DMS53 (cell line): ENCODE measurements around the gene MCU.
A peak's percentile ranks its signal among the peaks of the same experiment; 100 is the strongest.
"Not testable (repeated sequence)": the region's sequence is repeated elsewhere in the genome, so short reads cannot be mapped to it uniquely, and the experiment has no call there.

Experiments used
- DNase-seq: peaks from one replicate; lab custom pipeline; 2025; lab: John Stamatoyannopoulos, UW

Gene MCU

DNA sequence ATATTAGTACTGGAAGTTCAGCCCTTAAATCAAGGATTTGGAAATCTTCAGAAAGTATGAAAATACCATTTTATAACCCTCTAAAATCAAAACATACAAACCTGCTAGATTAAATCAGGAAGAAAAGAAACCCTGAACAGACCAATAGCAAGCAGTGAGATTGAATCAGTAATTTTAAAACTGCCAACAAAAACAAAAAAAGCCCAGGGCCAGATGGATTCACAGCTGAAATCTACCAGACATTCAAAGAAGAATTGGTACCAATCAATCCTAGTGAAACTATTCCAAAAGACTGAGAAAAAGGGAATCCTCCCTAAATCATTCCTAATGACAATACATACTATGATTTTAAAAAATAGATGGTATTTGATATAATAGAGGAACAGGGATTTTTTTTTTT lies 70.1 kb downstream of the MCU start:
- DNase-seq, result no peak

DNA sequence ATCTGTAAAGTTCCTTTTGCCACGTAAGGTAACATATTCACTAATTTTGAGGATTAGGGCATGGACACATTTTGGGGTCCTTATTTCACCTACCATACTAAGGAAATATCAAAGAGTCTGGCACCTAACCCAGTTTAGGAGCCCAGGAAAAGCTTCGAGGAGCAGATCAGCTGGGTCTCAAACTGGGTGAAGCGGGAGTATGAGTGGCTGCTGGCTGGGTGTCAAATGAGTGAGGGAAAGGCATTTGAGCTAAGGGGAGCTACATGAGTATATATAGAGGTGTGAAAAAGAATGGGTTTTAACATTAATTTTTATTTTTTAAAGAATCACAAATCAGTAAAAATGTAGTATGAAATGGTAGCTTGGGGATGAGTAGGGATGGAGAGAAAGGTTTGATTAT lies 71.3 kb downstream of the MCU start:
- no peak for DNase-seq

DNA sequence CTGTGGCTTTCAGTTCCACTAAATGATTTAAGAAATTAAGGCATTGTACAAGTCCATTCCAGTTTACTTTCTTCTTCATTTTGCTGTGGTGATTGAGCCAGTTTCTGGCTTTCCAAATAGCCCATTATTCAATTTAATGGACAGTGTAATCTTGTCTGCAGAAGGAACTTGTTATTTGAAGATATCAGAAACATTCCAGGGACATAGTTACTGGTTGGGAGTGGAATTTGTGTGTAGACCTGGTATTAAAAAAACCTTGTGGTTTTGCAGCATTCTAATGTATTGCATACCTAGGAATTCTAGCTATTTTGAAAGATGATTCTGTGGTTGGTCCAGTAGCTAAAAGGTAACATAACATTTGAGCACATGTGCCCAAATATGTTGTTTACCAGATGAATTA lies 72.2 kb downstream of the MCU start:
- DNase-seq, result no peak

DNA sequence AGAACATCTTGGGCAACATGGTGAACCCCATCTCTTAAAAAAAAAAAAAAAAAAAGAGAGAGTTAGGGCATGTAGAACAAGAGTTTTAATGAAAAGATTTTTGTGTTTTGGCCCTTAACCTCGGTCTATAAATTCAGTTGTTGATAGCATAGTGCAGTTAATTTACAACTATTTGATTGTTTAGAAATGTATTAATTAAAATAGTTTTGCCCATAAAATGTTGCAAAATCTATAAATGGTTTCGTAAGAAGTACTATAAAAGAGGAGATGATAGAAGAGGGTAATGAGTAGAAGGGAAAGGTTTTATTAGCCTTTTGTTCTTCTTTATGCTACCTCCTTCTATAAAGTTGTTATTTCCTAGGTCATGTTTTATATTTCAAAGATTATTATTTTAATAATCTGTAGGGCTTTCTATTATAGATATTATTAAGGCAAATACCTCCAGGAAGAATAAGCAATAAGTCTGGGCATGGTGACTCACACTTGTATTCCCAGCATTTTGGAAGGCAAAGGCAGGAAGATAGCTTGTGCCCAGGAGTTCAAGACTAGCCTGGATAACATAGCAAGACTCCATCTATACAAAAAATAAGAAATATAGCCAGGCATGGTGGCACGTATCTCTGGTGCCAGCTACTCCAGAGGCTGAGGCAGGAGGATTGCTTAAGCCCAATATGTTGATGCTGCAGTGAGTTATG lies 73.3 kb downstream of the MCU start:
- DNase-seq, result no peak

DNA sequence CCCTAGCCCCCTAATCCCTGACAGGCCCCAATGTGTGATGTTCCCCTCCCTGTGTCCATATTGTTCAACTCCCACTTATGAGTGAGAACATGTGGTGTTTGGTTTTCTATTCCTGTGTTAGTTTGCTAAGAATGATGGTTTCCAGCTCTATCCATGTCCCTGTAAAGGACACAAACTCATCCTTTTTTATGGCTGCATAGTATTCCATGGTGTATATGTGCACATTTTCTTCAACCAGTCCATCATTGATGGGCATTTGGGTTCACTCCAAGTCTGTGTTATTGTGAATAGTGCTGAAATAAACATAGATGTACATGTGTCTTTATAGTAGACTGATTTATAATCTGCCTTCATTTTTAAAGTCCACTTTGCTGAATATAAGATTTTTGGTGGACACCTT lies 79.3 kb downstream of the MCU start:
- not testable (repeated sequence) for DNase-seq

DNA sequence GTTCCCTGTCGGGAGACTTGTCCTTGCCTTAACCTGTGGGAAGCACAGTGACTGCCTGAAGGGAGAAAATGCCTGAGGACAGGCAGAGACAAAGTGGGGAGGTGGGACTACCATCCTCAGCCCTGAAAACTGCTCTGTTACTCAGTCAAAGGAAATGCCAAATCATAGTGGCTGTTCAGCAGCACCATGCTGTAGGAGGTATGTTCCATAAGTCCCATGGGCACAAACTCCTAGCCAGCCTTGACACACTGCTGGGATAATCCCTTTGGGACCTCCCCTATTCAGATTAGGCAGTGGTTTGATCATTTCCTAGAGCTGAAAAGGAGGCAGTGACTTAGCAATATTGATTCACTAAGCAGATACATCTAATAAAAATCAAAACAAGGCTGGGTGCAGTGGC lies 80.1 kb downstream of the MCU start:
- no peak for DNase-seq

DNA sequence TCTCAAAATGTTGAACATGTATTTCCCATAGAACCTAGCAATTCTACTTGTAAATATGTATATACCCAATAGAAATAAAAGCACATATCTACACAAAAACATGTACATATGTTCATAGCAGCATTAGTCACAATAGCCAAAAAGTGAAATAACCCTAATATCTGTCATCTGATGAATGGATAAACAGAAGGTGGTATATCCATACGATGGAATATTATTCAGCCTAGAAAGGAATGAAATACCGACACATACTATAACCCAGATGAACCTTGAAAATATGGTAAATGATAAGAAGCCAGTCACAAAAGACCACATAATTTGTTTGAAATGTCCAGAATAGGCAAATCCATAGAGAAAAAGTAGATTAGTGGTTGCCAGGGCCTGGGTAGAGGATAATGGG lies 87.9 kb downstream of the MCU start:
- no peak for DNase-seq

DNA sequence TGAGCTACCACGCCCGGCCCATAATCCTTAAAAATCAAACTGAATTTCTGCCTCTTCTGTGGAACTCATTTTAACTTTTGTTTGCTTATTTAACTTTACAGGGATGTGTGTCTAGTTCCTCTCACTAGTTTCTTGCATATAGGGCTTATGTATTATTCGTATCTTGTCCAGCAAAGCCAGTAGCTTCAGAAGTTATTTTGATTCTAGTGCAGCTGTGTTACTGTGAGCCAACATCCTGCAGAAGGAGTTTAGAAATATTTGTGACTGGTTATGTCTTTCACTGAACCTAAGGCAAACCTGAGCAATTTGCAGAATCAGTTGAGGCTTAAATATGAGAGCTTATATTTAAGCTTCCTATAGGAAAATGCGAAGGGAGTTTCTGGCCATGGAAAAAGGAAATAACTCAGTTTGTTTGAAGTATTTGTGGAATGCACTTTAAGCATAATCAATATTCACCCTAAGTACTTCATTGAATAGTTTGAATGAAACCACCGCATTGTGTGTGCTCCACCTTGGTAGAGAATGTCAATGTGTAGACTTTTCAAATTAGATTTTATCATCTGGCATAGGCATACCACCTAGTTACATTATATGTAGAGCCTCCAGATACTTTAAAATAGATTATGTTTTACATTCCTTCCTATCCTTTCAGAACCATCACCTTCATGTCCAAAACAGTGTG lies 90.8 kb downstream of the MCU start:
- no peak for DNase-seq

DNA sequence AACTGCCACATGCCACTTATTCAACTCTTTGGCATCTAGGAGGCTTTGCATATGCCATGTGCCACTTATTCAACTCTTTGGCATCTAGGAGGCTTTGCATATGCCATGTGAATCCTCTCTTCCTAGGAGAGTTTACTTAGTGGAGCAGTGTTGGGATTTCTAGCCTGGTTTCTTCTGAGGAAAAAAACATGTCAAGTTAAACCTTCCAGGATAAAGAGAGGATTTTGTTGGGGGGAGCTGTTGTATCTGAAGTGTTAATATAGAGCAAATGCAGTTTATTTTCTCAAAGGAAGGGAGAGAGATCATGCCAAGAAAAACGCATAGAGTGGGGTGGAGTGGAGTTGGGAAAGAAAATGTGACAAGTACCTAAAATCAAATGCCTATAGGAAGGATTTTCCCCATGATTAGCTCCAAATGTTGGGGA lies 91.5 kb downstream of the MCU start:
- DNase-seq, result no peak

DNA sequence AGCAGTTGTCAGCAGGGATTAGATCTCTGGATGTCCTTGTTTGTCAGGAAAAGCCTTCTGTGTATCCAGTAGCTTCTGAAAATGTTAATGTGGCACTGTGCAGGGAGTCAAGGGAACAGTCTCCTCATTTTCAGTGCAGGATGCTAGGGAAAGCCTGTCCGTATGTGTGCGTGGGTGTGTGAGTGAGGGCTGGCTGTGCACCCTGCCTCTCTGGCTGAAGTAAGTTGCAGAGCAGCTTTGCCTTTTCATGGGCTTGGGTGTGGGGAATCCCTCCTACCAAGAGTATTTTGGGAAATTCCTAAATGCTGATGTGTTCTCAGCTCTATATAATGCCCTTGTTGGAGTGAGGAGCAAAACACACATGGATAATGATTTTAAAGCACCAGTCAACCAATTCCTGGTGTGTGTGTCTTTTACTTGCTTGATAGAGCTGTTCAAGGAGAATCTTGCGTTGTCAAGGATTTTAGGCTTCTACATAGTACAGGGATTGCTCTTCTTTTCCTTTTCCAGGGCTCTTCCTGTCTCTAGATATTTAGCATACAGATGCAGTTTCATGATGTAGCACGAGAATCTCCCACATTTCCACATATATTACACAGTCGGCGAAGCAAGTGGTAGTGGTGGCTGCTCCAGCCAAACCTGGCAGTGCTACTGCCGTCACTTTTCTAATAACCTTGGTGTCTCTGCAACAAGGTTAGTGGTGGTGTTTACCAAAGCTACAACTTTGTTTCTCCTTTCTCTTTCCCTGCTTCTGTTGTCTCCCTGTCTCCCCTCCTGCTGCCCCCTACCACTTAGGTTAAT lies 92.8 kb downstream of the MCU start:
- DNase-seq, result no peak

DNA sequence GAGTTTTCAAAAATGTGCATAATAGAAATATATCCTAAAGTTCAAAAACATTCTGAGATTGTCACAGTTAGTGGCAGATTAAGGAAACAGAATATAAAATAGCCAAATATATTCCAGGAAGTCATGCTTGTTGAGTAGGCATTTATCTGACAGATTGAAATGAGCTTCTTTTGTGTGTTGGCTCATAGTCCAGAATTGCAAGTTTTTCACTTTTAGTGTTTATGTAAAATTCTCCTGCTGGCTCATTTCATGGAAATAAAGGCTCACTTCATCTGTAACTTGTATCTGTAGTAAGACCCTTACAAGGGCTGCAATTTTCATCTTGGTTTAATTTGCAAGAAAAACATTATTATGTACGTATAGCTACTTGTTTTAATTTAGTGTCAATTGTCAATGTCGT lies 93.5 kb downstream of the MCU start:
- no peak for DNase-seq

DNA sequence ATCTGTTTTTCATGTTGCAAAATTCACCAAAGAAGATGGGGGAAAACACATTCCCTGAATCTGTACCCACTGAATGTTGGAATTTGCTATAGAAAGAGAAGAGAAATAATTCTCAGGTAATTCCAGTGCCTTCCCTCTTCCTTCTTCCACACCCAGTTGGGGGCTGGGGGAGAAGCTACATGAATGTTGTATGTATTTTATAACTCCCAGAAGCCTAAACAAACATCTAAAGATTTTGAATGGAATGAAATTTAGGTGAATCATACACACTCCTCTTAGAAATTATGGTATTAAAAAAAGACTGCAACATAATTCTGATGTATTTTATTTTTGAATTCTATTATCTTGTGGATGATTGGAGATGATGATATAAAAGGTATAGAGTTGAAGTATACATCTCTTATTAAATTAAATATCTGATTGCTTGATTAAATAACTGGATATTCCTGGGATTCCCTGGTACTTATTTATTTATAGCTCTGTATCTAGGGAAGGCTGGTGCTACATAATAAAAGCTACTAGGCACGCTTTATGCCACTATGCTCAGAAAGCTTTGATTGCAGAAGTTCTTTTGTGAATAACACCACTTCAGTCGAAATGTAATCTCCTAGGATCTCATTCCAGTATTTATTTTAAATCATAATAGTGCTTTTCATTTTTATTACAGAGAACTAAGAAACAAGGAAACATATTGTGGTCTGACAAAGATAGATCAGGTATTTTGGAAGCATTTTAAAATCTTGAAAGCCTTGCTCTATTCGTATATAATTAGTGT lies 98.5 kb downstream of the MCU start:
- DNase-seq, result no peak

DNA sequence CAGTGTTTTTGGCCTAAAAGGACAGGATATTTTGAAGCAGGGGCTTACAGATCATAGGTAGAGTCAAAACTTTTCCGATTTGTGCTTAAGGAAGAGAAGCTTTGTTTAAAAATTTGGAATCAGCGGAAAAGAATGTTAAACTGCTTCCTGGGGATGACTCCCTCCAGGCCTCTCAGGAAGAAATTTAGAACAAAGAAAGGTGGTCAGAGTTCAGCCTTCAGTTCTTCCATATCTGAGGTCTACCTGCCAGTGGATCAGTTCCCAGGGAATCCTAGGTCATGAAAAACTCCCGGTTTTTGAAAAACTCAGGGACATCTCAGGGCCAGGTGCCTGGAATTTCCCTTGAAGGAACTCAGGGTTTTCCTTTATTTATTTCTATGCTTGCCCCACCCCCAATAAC lies 100.3 kb downstream of the MCU start:
- DNase-seq, result no peak

DNA sequence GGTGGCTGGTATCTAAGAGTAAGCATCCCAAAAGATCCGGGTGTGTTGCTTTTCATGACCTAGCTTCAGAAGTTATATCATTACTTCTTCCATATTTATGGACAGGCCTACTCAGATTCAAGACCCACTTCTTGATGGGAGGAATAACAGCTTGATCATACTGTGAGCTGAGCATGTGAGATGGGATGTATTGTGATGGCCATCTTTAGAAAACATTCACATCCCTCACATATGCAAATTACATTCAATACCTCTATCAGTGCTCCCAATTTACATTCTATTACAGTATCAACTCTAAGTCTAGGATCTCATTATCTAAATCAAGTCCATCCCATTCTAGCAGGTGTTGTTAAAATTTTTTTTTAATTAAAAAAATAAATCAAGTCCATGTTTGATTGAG lies 101.8 kb downstream of the MCU start:
- no peak for DNase-seq

DNA sequence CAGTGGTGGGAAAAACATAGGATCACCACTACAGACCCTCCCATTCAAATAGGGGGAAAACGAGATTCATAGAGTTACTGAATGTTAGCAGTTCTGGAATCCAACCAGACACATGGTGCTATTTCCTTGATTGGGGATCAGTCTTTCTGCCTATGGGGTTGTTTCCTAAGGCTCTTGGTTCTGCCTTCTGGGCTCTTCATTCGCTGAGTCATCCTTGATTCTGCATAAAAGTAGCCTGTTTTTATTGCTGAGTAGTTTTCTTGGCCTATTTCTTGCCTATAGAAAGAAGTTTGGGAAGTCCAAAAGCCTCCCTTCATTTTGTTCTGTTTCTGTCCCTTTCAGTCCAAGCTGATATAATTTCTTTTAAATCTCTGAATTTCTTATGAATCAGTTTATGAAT lies 102.3 kb downstream of the MCU start:
- DNase-seq, result peak; percentile 14

DNA sequence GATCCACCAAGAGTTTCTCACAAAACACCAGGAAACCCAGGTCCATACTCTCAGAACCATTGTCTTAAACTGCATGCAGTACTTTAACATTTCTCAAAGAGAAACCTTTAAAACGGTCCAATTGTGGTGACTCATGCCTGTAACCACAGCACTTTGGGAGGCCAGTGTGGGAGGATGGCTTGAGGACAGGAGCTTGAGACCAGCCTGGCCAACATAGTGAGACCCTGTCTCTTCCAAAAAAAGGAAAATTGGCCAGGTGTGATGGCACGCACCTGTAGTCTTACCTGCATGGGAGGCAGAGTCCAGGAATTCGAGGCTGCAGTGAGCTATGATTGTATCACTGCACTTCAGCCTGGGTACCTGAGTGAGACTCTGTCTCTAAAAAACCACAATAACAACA lies 104.1 kb downstream of the MCU start:
- DNase-seq, result no peak

DNA sequence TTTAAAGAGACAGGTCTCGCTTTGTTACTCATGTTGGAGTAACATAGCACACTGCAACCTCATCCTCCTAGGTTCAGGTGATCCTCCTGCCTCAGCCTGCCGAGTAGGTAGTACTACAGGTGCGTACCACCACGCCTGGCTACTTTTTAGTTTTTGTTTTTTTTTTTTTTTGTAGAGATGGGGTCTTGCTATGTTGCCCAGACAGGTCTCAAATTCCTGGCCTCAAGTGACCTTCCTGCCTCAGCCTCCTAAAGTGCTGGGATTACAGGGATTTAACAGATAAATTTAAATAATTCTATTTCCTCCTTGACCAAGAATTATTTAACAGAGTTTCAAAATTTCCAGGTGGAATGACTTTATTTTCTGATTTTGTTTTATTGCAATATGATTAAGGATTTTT lies 104.6 kb downstream of the MCU start:
- DNase-seq, result no peak

DNA sequence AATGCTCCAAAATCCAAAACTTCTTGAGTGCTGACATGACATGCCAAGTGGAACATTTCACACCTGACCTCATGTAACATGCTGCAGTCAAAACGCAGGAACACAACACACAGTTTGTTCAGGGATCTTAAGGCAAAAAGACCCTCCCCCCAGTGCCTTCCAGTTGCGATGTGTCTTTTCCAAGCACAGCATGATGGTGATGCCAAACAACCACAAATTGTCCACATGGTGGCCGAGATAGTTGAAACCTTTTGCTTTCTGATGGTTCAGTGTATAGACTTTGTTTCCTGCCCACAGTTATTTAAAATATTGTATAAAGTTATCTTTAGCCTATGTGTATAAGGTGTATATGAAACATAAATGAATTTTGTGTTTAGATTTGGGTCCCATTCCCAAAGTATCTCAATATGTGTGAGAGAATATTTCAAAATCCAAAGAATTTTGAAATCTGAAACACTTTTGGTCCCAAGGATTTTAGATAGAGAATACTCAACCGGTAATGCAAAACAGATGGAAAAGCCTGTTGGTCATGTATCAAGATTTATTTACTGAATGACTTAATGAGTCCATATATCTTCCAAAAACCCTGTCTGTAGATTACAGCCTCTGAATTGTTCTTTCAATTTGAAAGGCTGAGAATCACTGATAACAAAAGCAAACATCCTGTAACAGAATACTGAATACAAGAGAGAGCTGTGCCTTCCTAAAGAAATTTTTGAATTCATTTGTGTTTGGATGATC lies 108.2 kb downstream of the MCU start:
- DNase-seq, result peak; percentile 22

DNA sequence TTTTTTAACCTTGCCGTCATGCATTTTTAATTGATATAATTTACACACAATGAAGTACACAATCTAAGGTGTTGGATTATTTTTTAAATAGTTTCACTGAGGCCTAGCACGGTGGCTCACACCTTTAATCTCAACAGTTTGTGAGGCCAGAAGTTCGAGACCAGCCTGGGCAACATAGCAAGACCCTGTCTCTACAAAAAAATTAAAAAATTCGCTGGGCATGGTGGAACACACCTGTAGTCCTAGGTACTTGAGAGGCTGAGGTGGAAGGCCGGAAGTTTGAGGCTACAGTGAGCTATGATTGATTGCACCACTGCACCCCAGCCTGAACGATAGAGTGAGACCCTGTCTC lies 108.8 kb downstream of the MCU start:
- no peak for DNase-seq

DNA sequence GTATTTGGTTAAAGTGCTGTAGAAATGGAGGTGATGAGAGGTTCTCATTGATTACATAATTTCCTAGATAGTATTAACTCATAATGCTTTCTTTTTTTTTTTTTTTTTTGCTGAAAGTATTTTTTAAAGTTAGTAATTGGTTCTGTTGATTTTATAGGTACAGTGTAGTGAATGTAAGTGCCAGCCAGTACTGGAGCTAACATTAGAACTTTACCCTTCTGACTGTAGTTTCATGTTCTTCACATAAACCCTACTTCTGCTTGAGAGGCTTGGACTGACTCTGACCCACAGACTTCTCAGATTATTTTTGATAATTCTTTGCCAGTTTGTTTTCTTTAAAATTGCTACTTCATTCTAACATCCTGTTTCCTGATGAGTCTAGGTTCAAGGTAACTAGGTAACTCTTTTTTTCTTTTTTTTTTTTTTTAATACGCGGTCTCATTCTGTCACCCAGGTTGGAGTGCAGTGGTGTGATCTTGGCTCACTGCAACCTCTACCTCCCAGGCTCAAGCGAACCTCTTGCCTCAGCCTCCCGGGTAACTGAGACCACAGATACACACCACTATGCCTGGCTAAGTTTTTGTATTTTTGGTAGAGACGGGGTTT lies 109.4 kb downstream of the MCU start:
- no peak for DNase-seq

DNA sequence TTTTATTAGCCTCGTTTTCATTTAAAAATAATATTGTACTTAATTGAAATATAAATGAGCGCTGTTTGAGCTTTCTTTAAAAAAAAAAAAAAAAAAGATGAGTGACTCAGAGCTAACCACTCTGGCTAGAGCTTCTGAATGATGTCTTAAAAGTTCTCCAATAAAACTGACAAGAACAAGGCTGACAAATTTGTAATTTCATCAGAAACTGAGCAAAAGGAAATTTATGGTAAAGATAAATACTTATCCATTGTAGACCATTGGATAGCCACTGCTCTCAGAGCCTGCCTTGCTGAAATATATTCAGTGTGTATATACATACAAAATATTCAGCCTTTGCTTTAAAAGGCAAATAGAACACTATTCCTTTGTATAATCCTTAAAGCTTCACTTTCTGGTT lies 110.4 kb downstream of the MCU start:
- no peak for DNase-seq
